ENCODE results near the gene VAMP8. TPM values are rescaled to one million over a fixed set of nuclear protein-coding genes. Genes with fewer than 3 reads are reported as not detected.

Gene VAMP8
- total and polyA plus RNA-seq, 10 of the 15 experiments (the other 5 are each of a cell fraction or from before 2014, with no cell fraction given), result 93.6 to 744 (median 217) TPM

DNA sequence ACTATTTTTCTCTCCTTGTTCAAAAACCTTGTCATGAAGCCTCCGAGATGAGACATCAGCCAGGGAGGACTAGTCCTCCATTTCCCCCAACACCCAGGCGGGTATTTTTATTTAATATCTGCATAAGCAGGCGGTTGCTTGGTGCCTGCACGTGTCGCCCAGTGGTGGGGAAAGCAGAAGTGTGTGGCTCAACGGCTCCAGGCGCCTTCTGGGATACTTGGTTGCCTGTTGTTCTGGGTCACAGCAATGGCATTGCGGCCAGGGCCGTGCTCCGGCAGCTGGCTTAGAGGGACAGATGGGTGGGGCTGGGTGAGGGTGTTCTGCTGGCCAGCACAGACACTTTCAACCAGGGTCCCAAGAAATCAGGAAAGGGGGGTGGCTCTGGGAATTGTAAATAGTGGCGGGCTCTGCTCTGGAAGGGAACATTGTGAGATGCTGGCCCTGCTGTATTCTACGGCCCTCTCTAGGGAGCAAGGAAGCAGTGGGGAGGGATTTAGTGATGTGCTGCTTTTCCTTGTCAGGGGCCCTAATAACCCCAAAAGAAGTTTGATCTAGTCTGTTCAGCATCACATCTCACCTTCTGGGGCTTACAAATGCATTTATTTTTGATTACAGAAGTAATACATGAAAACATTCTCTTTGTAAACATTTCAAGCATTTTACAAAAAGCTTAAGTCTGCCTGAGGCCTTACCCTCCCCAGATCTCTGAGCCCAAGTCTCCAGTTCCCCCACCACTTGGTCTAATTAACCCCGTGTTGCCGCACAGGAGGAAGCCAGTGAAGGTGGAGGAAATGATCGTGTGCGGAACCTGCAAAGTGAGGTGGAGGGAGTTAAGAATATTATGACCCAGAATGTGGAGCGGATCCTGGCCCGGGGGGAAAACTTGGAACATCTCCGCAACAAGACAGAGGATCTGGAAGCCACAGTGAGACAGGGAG lies 1.1 kb downstream of the VAMP8 start (continued):
- TF ChIP-seq, protein P1, sequence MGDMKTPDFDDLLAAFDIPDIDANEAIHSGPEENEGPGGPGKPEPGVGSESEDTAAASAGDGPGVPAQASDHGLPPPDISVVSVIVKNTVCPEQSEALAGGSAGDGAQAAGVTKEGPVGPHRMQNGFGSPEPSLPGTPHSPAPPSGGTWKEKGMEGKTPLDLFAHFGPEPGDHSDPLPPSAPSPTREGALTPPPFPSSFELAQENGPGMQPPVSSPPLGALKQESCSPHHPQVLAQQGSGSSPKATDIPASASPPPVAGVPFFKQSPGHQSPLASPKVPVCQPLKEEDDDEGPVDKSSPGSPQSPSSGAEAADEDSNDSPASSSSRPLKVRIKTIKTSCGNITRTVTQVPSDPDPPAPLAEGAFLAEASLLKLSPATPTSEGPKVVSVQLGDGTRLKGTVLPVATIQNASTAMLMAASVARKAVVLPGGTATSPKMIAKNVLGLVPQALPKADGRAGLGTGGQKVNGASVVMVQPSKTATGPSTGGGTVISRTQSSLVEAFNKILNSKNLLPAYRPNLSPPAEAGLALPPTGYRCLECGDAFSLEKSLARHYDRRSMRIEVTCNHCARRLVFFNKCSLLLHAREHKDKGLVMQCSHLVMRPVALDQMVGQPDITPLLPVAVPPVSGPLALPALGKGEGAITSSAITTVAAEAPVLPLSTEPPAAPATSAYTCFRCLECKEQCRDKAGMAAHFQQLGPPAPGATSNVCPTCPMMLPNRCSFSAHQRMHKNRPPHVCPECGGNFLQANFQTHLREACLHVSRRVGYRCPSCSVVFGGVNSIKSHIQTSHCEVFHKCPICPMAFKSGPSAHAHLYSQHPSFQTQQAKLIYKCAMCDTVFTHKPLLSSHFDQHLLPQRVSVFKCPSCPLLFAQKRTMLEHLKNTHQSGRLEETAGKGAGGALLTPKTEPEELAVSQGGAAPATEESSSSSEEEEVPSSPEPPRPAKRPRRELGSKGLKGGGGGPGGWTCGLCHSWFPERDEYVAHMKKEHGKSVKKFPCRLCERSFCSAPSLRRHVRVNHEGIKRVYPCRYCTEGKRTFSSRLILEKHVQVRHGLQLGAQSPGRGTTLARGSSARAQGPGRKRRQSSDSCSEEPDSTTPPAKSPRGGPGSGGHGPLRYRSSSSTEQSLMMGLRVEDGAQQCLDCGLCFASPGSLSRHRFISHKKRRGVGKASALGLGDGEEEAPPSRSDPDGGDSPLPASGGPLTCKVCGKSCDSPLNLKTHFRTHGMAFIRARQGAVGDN (IDR thresholded peaks at IDR 0.05), result peak; percentile 83
- TF ChIP-seq NFXL1 (IDR thresholded peaks at IDR 0.05; ENCODE audit: borderline replicate concordance) (no peak), SPI1 (IDR thresholded peaks at IDR 0.05; ENCODE audit: borderline replicate concordance, insufficient read depth, low read depth, low read length) (peak; percentile 70; the same call in 1 of the 2 replicates)
- TF ChIP-seq, protein P2, sequence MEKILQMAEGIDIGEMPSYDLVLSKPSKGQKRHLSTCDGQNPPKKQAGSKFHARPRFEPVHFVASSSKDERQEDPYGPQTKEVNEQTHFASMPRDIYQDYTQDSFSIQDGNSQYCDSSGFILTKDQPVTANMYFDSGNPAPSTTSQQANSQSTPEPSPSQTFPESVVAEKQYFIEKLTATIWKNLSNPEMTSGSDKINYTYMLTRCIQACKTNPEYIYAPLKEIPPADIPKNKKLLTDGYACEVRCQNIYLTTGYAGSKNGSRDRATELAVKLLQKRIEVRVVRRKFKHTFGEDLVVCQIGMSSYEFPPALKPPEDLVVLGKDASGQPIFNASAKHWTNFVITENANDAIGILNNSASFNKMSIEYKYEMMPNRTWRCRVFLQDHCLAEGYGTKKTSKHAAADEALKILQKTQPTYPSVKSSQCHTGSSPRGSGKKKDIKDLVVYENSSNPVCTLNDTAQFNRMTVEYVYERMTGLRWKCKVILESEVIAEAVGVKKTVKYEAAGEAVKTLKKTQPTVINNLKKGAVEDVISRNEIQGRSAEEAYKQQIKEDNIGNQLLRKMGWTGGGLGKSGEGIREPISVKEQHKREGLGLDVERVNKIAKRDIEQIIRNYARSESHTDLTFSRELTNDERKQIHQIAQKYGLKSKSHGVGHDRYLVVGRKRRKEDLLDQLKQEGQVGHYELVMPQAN (conservative IDR thresholded peaks at IDR 0.05), result peak; percentile 36; the same call in 1 of the 2 replicates

Measured in GM12878 (cell line).